PC-9 (cell line): Measurements from ENCODE around the gene MR1.

Source experiments
- EZH2 ChIP-seq: fragments of 200-600 bp; sonication (generic); IDR thresholded peaks from 2 replicates; pipeline ENCODE4 v1.8.0; 2017; ENCODE audit warnings: antibody characterized with exemption, low read depth
- TF ChIP-seq, protein P1 (sequence below): fragments of 200-600 bp; sonication (generic); conservative IDR thresholded peaks from 2 replicates; pipeline ENCODE4 v1.6.1; 2017; ENCODE audit warnings: mixed run types, antibody characterized with exemption, mild to moderate bottlenecking, moderate library complexity

DNA sequence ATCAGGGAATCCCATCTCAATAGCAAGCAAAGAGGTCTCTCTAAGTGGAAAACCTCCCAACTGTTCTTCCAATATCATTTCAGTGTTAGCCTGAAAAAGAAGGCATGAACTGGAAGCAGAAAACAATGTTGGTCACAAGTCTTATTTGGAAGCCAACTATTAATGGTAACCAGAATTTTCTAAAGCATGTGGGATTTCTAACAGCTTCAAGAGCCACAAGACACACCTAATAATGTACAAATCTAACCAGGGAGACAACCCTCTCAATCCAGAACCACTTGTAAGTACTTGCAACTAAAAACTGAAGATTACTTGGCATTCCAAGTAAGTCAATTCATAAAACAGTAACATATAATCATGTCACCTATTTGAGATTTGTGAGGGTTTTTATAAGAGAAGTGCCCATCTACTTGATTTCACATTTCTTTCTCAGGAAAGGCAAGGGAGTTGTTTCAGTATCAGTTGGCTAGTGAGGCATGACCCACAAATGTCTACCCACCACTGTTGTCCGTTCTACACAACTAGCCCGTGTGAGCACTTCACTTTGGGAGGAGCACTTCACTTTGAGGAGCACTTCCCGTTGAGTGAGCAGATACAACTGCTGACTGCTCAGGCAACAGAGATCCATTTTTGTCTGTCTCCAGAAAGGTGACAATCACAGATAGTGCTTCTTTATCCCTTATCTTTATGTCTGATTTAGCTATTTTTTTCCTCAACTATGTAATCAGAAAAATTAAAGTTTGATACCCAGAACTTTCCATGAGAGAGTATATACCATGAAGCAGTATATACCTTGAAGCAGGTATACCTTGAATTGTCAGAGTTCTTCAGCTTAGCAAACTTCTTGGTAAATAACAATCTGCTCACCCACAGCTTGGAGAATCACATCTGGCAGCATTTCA, 22.2 kb upstream of the MR1 start:
- no peak for TF ChIP-seq EZH2
- TF ChIP-seq, protein P1, sequence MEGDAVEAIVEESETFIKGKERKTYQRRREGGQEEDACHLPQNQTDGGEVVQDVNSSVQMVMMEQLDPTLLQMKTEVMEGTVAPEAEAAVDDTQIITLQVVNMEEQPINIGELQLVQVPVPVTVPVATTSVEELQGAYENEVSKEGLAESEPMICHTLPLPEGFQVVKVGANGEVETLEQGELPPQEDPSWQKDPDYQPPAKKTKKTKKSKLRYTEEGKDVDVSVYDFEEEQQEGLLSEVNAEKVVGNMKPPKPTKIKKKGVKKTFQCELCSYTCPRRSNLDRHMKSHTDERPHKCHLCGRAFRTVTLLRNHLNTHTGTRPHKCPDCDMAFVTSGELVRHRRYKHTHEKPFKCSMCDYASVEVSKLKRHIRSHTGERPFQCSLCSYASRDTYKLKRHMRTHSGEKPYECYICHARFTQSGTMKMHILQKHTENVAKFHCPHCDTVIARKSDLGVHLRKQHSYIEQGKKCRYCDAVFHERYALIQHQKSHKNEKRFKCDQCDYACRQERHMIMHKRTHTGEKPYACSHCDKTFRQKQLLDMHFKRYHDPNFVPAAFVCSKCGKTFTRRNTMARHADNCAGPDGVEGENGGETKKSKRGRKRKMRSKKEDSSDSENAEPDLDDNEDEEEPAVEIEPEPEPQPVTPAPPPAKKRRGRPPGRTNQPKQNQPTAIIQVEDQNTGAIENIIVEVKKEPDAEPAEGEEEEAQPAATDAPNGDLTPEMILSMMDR = no peak
